Endothelial cell of umbilical vein (primary cell): ENCODE data around the gene VRK2. TPM values are rescaled to one million over a fixed set of nuclear protein-coding genes. Genes with fewer than 3 reads are reported as not detected.
"Not testable (repeated sequence)": the region's sequence is repeated elsewhere in the genome, so short reads cannot be mapped to it uniquely, and the experiment has no call there.

Experiments
- BruUV-seq: library from RNA; stranded (reverse); fragments of 400-500 nt; replicated peaks from 2 replicates; lab custom pipeline; 2021; lab: Mats Ljungman, UMichigan
- CTCF ChIA-PET: fragments of 300-600, 350-600 bp; sonication (Branson Sonifier 250); formaldehyde crosslinking; loops from one replicate; lab custom pipeline; 2021; ENCODE audit warnings: antibody characterized with exemption, inconsistent platforms; lab: Charles Lee
- POLR2A ChIA-PET: fragments of 300-600, 350-600 bp; sonication (Branson Sonifier 250); formaldehyde crosslinking; loops from one replicate; lab custom pipeline; 2021; ENCODE audit warnings: antibody characterized with exemption, inconsistent platforms; lab: Charles Lee
- DNase-seq: peaks from one replicate; pipeline ENCODE4 v3.0.0-alpha.2; 2011; ENCODE audit warnings: low read depth, low spot score
- FAIRE-seq: peaks from 2 replicates; lab custom pipeline; 2011; peaks lifted over from hg19 to GRCh38; lab: Jason Lieb, UNC
- H2AFZ ChIP-seq: 2 replicates; pipeline ENCODE4 v1.6.0; 2012; ENCODE audit warnings: low read depth, low read length, control low read depth, inconsistent platforms
- H3K27ac ChIP-seq: 2 replicates; pipeline ENCODE4 v1.5.1; 2011; ENCODE audit warnings: low read depth, mild to moderate bottlenecking, control low read depth, low read length, moderate library complexity; ENCODE audit not compliant: insufficient read depth
- H3K27me3 ChIP-seq, 2 experiments: 2 replicates each; pipeline versions ENCODE4 v1.6.0 to v1.6.1; 2011; ENCODE audit warnings: low read length in 2 of 2, mixed read lengths in 1 of 2; ENCODE audit not compliant: control insufficient read depth in 2 of 2, insufficient read depth in 2 of 2
- H3K36me3 ChIP-seq, 2 experiments: 2 replicates in 1 of 2; 3 replicates in 1 of 2; pipeline ENCODE4 v1.5.1; 2011; ENCODE audit warnings: low read length in 2 of 2, mild to moderate bottlenecking in 1 of 2, moderate library complexity in 1 of 2; ENCODE audit not compliant: control insufficient read depth in 2 of 2, insufficient read depth in 2 of 2; ENCODE audit errors: extremely low read depth in 1 of 2
- H3K4me1 ChIP-seq: 3 replicates; pipeline ENCODE4 v1.5.1; 2011; ENCODE audit warnings: mild to moderate bottlenecking, low read length; ENCODE audit not compliant: control insufficient read depth, insufficient read depth; ENCODE audit errors: extremely low read depth
- H3K4me2 ChIP-seq: 2 replicates; pipeline ENCODE4 v1.6.1; 2011; ENCODE audit warnings: low read length, control low read depth, mixed read lengths; ENCODE audit not compliant: insufficient read depth
- H3K4me3 ChIP-seq, 3 experiments: fragments of 200-600 bp in 1 of 3; sonication (generic), shearing (Covaris generic) in 1 of 3; replicated peaks in 1 of 3; 2 replicates each; pipeline ENCODE4 v1.5.1; 2011 to 2016; ENCODE audit warnings: control low read depth in 3 of 3, low read length in 3 of 3, mild to moderate bottlenecking in 2 of 3, inconsistent platforms in 1 of 3, low read depth in 1 of 3, moderate library complexity in 1 of 3; ENCODE audit not compliant: insufficient read depth in 1 of 3
- H3K79me2 ChIP-seq: 2 replicates; pipeline ENCODE4 v1.6.0; 2012; ENCODE audit warnings: low read length, inconsistent platforms; ENCODE audit not compliant: control insufficient read depth, insufficient read depth
- H3K9ac ChIP-seq: replicated peaks from 2 replicates; pipeline ENCODE3; 2011; ENCODE audit warnings: low read length, control low read depth; ENCODE audit not compliant: insufficient read depth; ENCODE audit errors: extremely low read depth
- H3K9me1 ChIP-seq: replicated peaks from 3 replicates; pipeline ENCODE4 v1.6.0; 2011; ENCODE audit warnings: mild to moderate bottlenecking, low read length; ENCODE audit not compliant: control insufficient read depth, insufficient read depth; ENCODE audit errors: extremely low read depth
- H3K9me3 ChIP-seq: replicated peaks from 2 replicates; pipeline ENCODE4 v1.5.1; 2012; ENCODE audit warnings: low read length, inconsistent platforms; ENCODE audit not compliant: control insufficient read depth, insufficient read depth
- H4K20me1 ChIP-seq: replicated peaks from 2 replicates; pipeline ENCODE3; 2011; ENCODE audit warnings: mild to moderate bottlenecking, low read length; ENCODE audit not compliant: control insufficient read depth, insufficient read depth; ENCODE audit errors: extremely low read depth
- EZH2 ChIP-seq: IDR thresholded peaks from 2 replicates; pipeline ENCODE4 v1.6.1; 2012; ENCODE audit warnings: borderline replicate concordance, low read depth, mild to moderate bottlenecking, moderate library complexity, low read length, inconsistent platforms; ENCODE audit not compliant: severe bottlenecking
- FOS ChIP-seq: IDR thresholded peaks from 2 replicates; pipeline ENCODE4 v1.6.1; 2011; ENCODE audit warnings: mild to moderate bottlenecking, low read length, moderate library complexity, borderline replicate concordance; ENCODE audit not compliant: insufficient read depth
- GATA2 ChIP-seq: IDR thresholded peaks from 2 replicates; pipeline ENCODE4 v1.7.0; 2011; ENCODE audit warnings: low read depth, mild to moderate bottlenecking, moderate library complexity, mixed read lengths, low read length; ENCODE audit not compliant: insufficient read length, insufficient read depth
- JUN ChIP-seq: IDR thresholded peaks from 2 replicates; pipeline ENCODE4 v1.6.1; 2011; ENCODE audit warnings: borderline replicate concordance, low read depth; ENCODE audit not compliant: insufficient read length, insufficient read depth
- MYC ChIP-seq: IDR thresholded peaks from one replicate; pipeline ENCODE4 v1.6.1; 2011; ENCODE audit warnings: mild to moderate bottlenecking, low read depth, low read length
- POLR2A ChIP-seq: IDR thresholded peaks from 2 replicates; pipeline ENCODE4 v1.6.1; 2012; ENCODE audit warnings: low read depth, mild to moderate bottlenecking, control low read depth, low read length
- POLR2AphosphoS5 ChIP-seq: IDR thresholded peaks from 2 replicates; pipeline ENCODE4 v1.6.1; 2012; ENCODE audit warnings: low read depth, mild to moderate bottlenecking, control low read depth, low read length, moderate library complexity; ENCODE audit not compliant: insufficient read depth
- dilution Hi-C: fragments of 300-500 bp; cut with MboI; formaldehyde crosslinking; loops from one replicate; pipeline ENCODE4 v1.15.0; 2019; ENCODE audit warnings: low sequenced_read_pairs; ENCODE audit not compliant: extremely low pct_ligation_motif_present
- intact Hi-C: fragments of 100-400 bp; cut with micrococcal nuclease; formaldehyde crosslinking; loops from one replicate; pipeline ENCODE4 v1.10.0; 2022
- polyA plus RNA-seq, 4 experiments: library from polyadenylated mRNA; depleted of rRNA in 3 of 4; stranded (reverse) in 3 of 4; unstranded in 1 of 4; fragments of >200 nt; gene quantifications; 2 replicates each; pipeline versions ENCODE4 v1.2.1 to v1.2.3, GENCODE V29; 2011 to 2012; ENCODE audit warnings: missing spikeins in 1 of 4
- total RNA-seq: library from RNA; stranded (reverse); gene quantifications from 2 replicates; pipeline ENCODE4 v1.2.3, GENCODE V29; 2021
- TF ChIP-seq, protein P1 (sequence below), 2 donors: IDR thresholded peaks; 1 replicate in 1 of 2; 2 replicates in 1 of 2; pipeline ENCODE4 v1.5.1; 2011; ENCODE audit warnings: low read length in 2 of 2, mild to moderate bottlenecking in 2 of 2, moderate library complexity in 2 of 2, control low read depth in 1 of 2, inconsistent platforms in 1 of 2, low read depth in 1 of 2; ENCODE audit not compliant: insufficient read depth in 1 of 2; ENCODE audit errors: extremely low read depth in 1 of 2

VRK2 gene
- total and polyA plus RNA-seq, 2 donors (not counting 3 experiments of a cell fraction or from before 2014, with no cell fraction given): 11.2 to 35.2 TPM

DNA sequence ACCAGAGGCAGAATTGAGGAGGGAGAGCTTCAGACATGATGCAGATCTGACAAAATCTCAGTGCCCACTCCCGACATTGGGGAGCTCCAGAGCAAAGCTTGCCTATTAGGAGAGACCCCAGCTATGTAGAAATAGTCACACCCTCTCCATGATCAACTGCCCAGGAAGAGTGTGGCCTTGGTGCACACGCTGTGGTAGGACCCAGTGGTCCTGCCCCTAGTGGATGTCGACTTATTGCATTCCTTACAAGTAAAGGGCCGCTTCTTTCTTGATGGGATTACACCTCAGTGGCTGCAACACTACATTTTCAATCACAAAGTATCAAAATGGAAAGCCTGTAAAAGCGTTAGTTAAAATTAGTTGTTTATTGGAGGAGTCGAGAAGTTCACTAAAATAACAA, 64.2 kb downstream of the VRK2 start:
- TF ChIP-seq, protein P1, sequence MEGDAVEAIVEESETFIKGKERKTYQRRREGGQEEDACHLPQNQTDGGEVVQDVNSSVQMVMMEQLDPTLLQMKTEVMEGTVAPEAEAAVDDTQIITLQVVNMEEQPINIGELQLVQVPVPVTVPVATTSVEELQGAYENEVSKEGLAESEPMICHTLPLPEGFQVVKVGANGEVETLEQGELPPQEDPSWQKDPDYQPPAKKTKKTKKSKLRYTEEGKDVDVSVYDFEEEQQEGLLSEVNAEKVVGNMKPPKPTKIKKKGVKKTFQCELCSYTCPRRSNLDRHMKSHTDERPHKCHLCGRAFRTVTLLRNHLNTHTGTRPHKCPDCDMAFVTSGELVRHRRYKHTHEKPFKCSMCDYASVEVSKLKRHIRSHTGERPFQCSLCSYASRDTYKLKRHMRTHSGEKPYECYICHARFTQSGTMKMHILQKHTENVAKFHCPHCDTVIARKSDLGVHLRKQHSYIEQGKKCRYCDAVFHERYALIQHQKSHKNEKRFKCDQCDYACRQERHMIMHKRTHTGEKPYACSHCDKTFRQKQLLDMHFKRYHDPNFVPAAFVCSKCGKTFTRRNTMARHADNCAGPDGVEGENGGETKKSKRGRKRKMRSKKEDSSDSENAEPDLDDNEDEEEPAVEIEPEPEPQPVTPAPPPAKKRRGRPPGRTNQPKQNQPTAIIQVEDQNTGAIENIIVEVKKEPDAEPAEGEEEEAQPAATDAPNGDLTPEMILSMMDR (IDR thresholded peaks at IDR 0.05; ENCODE audit: extremely low read depth in 1 of 2, insufficient read depth in 1 of 2, low read depth in 1 of 2, low read length in 2 of 2): no peak
- no peak for TF ChIP-seq JUN
- no peak for TF ChIP-seq EZH2
- no peak for TF ChIP-seq POLR2A
- no peak for TF ChIP-seq FOS
- no peak for TF ChIP-seq GATA2
- TF ChIP-seq POLR2AphosphoS5: no peak
- no peak for TF ChIP-seq MYC
- FAIRE-seq (no peak), DNase-seq (no peak)
- Histone ChIP-seq H3K27me3 (no peaks in the 10 kb centered on the region), H2AFZ (no peak overlapping the region), H3K9me1 (no peaks in the 10 kb centered on the region), H3K79me2 (no peaks in the 10 kb centered on the region), H3K4me2 (no peak overlapping the region), H3K4me1 (peaks cover 23% of the 10 kb centered on the region), H3K27ac (no peak overlapping the region), H4K20me1 (no peaks in the 10 kb centered on the region), H3K9ac (no peak overlapping the region), H3K4me3 (no peak overlapping the region), H3K9me3 (no peaks in the 10 kb centered on the region), H3K36me3 (no peaks in the 10 kb centered on the region)
- dilution Hi-C loops (no loop called here), intact Hi-C loops (no loop called here)
- ChIA-PET CTCF (no interaction called here), POLR2A (no interaction called here)
- no TSS peak for BruUV-seq

DNA sequence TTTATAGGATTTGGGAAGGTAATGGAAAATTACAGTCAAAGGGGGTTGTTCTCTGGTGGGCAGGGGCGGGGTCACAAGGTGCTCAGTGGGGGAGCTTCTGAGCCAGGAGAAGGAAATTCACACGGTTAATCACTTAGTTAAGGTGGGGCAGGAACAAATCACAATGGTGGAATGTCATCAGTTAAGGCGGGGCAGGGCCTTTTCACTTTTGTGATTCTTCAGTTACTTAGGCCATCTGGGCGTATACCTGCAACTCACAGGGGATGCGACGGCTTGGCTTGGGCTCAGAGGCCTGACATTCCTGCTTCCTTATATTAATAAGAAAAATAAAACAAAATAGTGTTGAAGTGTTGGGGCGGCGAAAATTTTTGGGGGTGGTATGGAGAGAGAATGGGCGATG, 67.0 kb downstream of the VRK2 start:
- H3K9me3 ChIP-seq, CTCF ChIA-PET, H3K27ac ChIP-seq, H3K4me3 ChIP-seq, BruUV-seq, H3K27me3 ChIP-seq, POLR2A ChIA-PET, H3K36me3 ChIP-seq, H3K9me1 ChIP-seq, dilution Hi-C loops, H3K79me2 ChIP-seq, H3K4me2 ChIP-seq, intact Hi-C loops, H2AFZ ChIP-seq, H3K9ac ChIP-seq, H4K20me1 ChIP-seq, FAIRE-seq, DNase-seq: not testable (repeated sequence)
- H3K4me1 ChIP-seq: peaks cover 12% of the 10 kb centered on the region
